SK-N-MC (cell line): ENCODE results near the gene DDI1.

Experiments used
- EZH2 ChIP-seq: fragments of 200-600 bp; sonication (generic); IDR thresholded peaks from one replicate; pipeline ENCODE4 v1.6.1; 2017; ENCODE audit warnings: antibody characterized with exemption
- POLR2AphosphoS5 ChIP-seq: IDR thresholded peaks from 2 replicates; pipeline ENCODE4 v1.6.1; 2012; ENCODE audit warnings: mild to moderate bottlenecking, low read depth, low read length, borderline replicate concordance

GRCh38 chr11:104055596-104055995 is 19.2 kb downstream of the DDI1 start:
- TF ChIP-seq POLR2AphosphoS5 (no peak), EZH2 (no peak)
